Pons (tissue), 1 donor: ENCODE data around the gene MYO1A.
A peak's percentile ranks its signal among the peaks of the same experiment; 100 is the strongest.

Experiments used
- DNase-seq: peaks from one replicate; pipeline ENCODE4 v3.0.0-alpha.2; 2016; ENCODE audit warnings: low spot score

MYO1A gene

GRCh38 chr12:57012600-57013465 lies 37.1 kb downstream of the MYO1A start:
- DNase-seq: no peak

GRCh38 chr12:57011438-57012424 lies 38.2 kb downstream of the MYO1A start:
- no peak for DNase-seq

- no peak for DNase-seq
Measured at GRCh38 chr12:57010627-57011247, 39.2 kb downstream of the MYO1A start.

- DNase-seq: no peak
Measured at GRCh38 chr12:57009949-57010626, 39.8 kb downstream of the MYO1A start.

GRCh38 chr12:57008178-57008577 lies 41.8 kb downstream of the MYO1A start:
- DNase-seq: peak; percentile 81

- DNase-seq: no peak
Measured at GRCh38 chr12:57006809-57007475, 43.0 kb downstream of the MYO1A start.

- no peak for DNase-seq
Measured at GRCh38 chr12:57005980-57006808, 43.7 kb downstream of the MYO1A start, which contains the start of gene ZBTB39. Gene ZBTB39 (minus strand): TSS chr12:57006546. CDS start chr12:57004917, 1,629 bp downstream.

- no peak for DNase-seq
Measured at GRCh38 chr12:57004651-57005050, 45.3 kb downstream of the MYO1A start.

GRCh38 chr12:57003395-57003794 lies 46.5 kb downstream of the MYO1A start:
- DNase-seq: no peak

- no peak for DNase-seq
Measured at GRCh38 chr12:57001448-57001906, 48.5 kb downstream of the MYO1A start.

- no peak for DNase-seq
Measured at GRCh38 chr12:57000393-57000792, 49.5 kb downstream of the MYO1A start.

GRCh38 chr12:56999456-56999855 lies 50.5 kb downstream of the MYO1A start:
- no peak for DNase-seq

- no peak for DNase-seq
Measured at GRCh38 chr12:56998981-56999380, 50.9 kb downstream of the MYO1A start.

- no peak for DNase-seq
Measured at GRCh38 chr12:56998316-56998715, 51.6 kb downstream of the MYO1A start.

- DNase-seq: no peak
Measured at GRCh38 chr12:56996793-56997545, 53.0 kb downstream of the MYO1A start.

- no peak for DNase-seq
Measured at GRCh38 chr12:56995930-56996496, 53.9 kb downstream of the MYO1A start.

- no peak for DNase-seq
Measured at GRCh38 chr12:56995201-56995929, 54.6 kb downstream of the MYO1A start.

- DNase-seq: no peak
Measured at GRCh38 chr12:56994231-56994746, 55.6 kb downstream of the MYO1A start.
